22Rv1 (cell line): ENCODE measurements around the gene ZBED4.

Source experiments
- CTCF ChIP-seq: fragments of 450-650 bp; IDR thresholded peaks from 2 replicates; pipeline ENCODE4 v1.5.1; 2017; ENCODE audit warnings: mild to moderate bottlenecking
- ZFX ChIP-seq: fragments of 450-650 bp; IDR thresholded peaks from 2 replicates; pipeline ENCODE4 v1.6.1; 2017; ENCODE audit warnings: antibody characterized with exemption, borderline replicate concordance

GRCh38 chr22:49925525-49926128, 72.0 kb downstream of the ZBED4 start:
- TF ChIP-seq CTCF, result no peak
- TF ChIP-seq ZFX, result no peak
